HG03439 (cell line): ENCODE measurements around the gene DRAM2.
"Not testable (repeated sequence)": the region's sequence is repeated elsewhere in the genome, so short reads cannot be mapped to it uniquely, and the experiment has no call there.

Experiments used
- ATAC-seq: cut with Tn5 transposase; IDR thresholded peaks from one replicate; pipeline ENCODE4 v1.9.1; 2021; ENCODE audit warnings: mild to moderate bottlenecking, moderate library complexity; ENCODE audit not compliant: unreplicated experiment

The DRAM2 gene

DNA sequence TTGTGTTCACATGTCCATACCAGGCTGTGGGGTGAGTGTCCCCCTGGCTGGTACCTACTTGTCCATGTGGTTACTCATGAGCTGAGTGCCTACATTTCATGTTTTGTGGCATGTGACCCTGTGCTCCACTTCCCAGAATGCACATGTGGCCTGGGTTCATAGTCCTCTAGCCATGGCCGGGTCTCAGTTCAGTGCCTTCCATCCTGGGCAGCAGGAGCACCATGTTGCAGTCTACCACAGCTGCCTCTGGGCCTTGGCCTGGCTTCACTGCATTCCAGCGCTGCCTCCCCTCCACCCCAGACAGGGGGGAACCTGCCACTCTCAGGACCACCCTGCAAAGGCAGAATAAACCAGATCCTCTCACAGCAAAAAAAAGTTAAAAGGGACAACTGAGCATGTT lies 5.6 kb upstream of the DRAM2 start:
- ATAC-seq, result no peak

DNA sequence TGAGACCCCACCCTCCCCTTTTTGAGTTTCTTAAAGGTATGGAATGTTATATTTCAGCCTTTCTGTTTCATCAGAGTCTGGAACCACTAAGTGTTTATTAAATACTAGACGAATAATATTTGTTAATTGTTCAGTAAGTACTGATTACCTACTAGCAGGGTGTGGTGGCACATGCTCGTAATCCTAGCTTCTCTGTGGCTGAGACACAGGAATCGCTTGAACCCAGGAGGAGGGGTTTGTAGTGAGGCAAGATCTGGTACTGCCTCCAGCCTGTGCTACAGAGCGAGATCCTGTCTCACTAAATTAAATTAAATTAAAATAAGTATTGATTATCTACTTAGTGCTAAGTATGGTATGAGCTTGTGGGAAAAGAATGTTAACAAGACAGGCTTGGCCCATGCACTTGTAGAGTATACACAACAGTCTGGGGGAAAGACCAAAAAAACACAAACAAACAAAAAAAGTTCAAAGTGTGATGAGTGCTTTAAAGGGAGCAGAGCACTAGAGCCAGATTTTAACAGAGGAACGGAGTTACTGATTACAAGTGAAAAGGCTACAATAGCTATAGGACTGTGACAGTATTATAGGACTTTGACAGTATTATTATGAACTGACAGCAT lies 2.6 kb upstream of the DRAM2 start:
- no peak for ATAC-seq

GRCh38 chr1:111141245-111142220 lies 1.6 kb upstream of the DRAM2 start:
- ATAC-seq, result no peak

DNA sequence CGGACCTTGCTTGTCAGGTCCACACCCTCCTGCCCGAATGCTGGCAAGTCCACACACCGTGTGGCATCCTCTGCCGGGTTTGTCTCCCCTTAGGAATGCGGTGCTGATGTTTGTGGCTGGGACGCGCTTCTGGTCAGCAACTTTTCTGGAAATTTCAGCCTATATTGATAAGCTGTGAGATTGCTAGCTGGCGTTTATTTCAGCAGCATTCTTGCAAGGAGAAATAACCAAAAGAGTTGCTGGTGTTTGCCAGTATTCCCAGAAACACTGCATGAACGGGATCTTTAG lies 731 bp upstream of the DRAM2 start:
- no peak for ATAC-seq

DNA sequence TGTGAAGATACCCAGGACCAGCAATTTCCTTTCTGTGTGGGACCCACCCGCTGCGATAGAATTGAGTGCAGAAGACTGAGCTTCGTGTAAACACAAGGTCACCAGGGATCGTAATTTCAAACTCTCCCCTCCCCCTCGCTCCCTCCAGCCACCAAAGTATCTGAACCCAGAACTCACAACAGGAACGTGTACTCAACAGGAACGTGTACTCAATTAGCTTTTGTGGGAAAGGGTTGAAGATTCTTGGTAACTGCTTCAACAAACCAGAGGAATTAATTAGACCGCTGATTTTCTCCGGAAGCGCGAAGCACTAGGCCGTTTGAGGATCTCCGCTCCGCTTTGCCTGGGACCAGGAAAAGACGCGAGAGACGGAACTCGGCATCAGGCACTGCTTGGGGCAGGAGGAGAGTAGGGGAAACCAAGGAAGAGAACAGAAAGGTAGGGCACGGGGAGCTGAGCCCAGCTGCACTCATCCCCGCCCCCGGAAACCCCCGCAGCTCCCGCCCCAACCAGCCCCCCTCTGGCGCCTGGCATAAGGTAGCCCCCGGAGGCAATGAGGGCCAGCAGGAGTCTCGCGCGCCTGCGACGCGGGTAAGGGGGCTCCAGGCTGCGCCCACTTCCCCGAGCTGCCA lies 453 bp downstream of the DRAM2 start:
- peak; percentile 30 for ATAC-seq

DNA sequence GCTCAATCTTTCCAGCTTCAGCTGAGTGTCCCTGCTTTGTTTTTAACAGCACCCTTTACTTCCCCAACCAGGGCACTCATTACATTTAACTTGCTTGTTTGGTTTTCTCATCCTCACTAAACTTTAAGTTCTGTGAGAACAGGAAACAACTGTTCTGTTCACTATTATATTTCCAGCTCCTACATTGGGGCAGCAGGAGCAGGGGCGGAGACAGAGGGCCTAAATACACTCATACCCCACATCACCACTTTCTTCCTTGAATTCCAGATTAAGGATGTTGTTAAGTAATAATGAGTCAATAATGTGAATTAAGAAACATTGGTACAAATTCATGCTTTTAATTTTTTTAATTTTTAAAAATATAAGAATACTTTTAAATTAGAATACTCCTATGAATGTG lies 6.0 kb downstream of the DRAM2 start:
- no peak for ATAC-seq

DNA sequence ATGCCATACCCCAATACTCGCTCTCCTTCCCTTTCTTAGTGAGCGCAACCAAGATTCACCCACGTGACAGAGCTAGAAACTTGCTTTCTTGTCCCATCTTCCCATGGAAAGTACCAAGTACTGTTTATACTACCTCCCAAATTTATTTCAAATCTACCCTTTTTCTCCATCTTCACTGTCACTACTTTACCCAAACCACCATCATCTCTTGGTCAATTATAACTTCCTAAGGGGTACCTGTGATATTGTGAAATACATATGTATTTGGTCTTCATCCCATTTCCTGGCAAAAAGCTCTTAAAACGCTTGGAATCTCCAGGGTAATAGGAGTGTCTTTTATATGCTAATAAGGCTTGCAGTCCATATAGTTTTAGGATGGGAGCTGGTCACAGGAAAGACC lies 8.2 kb downstream of the DRAM2 start:
- ATAC-seq, result no peak

GRCh38 chr1:111129376-111129775 lies 10.5 kb downstream of the DRAM2 start:
- ATAC-seq, result no peak

GRCh38 chr1:111127923-111128643 lies 11.8 kb downstream of the DRAM2 start:
- ATAC-seq, result peak; percentile 69

DNA sequence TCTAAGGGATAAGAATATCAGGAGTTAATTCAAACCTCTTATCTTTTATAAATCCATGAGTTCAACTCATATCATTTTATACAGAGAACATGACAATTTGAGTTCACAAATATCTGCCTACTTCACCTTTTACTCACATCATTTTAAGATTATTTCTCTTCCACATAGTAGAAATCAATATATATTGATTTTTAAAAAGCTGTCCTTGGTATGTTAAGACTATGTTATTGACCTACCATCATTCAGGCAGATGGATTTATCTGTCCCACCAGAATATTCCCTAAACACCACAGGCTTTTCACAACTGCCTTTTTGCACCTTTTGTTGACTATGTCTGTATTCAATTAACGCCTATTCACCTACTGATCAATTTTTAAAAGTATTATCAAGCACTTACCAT lies 13.5 kb downstream of the DRAM2 start:
- ATAC-seq, result no peak

DNA sequence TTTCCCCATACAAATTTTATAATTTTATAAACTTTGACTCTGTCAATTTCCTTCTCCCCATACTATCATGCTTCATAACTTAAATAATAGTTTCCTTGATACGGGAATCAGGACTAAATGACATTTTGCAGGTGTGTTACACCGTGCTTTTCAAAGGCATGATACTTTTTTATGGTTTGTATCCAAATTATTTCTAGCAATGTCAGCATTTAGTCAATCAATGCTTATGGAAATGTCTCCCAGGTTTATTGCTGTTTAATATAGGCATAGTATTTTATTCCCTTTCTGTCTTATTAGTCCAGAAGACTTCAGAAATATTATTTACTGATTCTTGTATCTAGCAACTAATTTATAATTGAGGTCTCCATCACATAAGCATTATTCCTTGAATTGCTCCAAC lies 23.4 kb downstream of the DRAM2 start:
- ATAC-seq, result no peak

- no peak for ATAC-seq
Observed at GRCh38 chr1:111110197-111110899, 29.5 kb downstream of the DRAM2 start.

DNA sequence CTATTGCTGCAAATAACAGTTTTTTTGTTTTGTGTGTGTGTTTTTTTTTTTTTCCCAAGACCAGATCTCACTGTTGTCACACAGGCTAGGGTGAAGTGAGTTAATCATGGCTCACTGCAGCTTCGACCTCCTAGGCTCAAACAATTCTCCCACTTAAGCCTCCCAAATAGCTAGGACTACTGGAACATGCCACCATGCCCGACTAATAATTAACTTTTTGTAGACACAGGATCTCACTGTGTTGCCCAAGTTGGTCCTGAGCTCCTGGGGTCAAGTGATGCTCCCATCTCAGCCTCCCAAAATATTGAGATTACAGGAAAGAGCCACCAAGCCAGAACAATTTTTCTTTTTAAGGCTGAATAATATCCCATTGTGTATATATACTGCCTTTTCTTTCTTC lies 34.9 kb downstream of the DRAM2 start:
- no peak for ATAC-seq

GRCh38 chr1:111101854-111102642 lies 37.8 kb downstream of the DRAM2 start:
- ATAC-seq, result no peak

GRCh38 chr1:111099289-111099688 lies 40.6 kb downstream of the DRAM2 start:
- ATAC-seq, result no peak

DNA sequence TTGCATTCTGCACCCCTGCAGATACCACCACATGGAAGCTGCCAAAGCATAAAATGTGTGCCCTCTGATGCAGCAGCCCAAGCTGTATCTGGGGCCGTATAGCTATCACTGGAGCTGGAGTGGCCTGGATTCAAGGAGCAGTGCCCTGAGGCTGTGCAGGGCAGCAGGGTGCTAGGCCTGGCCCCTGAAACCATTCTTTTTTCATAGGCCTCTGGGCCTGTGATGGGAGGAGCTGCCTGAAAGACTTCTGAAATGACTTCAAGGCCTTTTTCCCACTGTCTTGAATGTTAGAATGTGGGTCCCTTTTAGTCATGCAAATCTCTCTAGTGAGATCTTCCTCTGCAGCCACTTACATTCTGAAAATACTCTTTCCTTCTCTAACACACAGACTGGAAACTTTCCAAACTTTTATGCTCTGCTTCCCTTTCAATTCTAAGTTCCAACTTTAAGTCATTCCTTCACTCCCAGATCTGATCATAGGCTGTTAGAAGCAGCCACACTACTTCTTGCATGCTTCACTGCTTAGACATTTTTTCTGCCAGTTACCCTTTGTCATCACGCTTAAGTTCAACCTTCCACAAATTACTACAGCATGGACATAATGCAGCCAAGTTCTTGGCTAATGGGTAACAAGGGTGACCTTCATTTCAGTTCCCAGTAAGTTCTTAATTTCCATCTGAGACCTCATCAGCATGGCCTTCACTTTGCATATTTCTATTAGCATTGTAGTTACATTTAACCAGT lies 42.4 kb downstream of the DRAM2 start:
- ATAC-seq, result no peak

GRCh38 chr1:111095421-111095820 lies 44.5 kb downstream of the DRAM2 start:
- ATAC-seq, result not testable (repeated sequence)

GRCh38 chr1:111089638-111090037 lies 50.3 kb downstream of the DRAM2 start:
- no peak for ATAC-seq

GRCh38 chr1:111085676-111086075 lies 54.2 kb downstream of the DRAM2 start:
- ATAC-seq, result no peak
